NCI-H446 treated with DMSO at 0.1 percent for 48 hours (cell line): Measurements from ENCODE around the gene ZSWIM1.
"Not testable (repeated sequence)": the region's sequence is repeated elsewhere in the genome, so short reads cannot be mapped to it uniquely, and the experiment has no call there.

ENCODE experiments used
- DNase-seq: peaks from one replicate; lab custom pipeline; 2025; lab: John Stamatoyannopoulos, UW

Gene ZSWIM1

GRCh38 chr20:45857114-45857881 is 23.7 kb upstream of the ZSWIM1 start, which contains the start of the genes ACOT8 and ZSWIM3:
TSS of gene ACOT8 (minus strand) at chr20:45857392. CDS start at chr20:45857315, 77 bp downstream.
TSS of gene ZSWIM3 (plus strand) at chr20:45857614. CDS start at chr20:45857826, 212 bp downstream.
- peak; percentile 99 for DNase-seq

- peak; percentile 39 for DNase-seq
These were observed 23.2 kb upstream of the ZSWIM1 start for GRCh38 chr20:45857882-45858216.

GRCh38 chr20:45859916-45860315 is 21.1 kb upstream of the ZSWIM1 start:
- no peak for DNase-seq

GRCh38 chr20:45860560-45861220 is 20.3 kb upstream of the ZSWIM1 start:
- DNase-seq: no peak

GRCh38 chr20:45861221-45862075 is 19.6 kb upstream of the ZSWIM1 start:
- DNase-seq: no peak

GRCh38 chr20:45863543-45864470 is 17.2 kb upstream of the ZSWIM1 start:
- DNase-seq: no peak

- DNase-seq: no peak
These were observed 14.6 kb upstream of the ZSWIM1 start for GRCh38 chr20:45866454-45866853.

GRCh38 chr20:45867136-45867818 is 13.8 kb upstream of the ZSWIM1 start:
- DNase-seq: no peak

GRCh38 chr20:45867819-45868176 is 13.2 kb upstream of the ZSWIM1 start:
- no peak for DNase-seq

- DNase-seq: no peak
These were observed 8.4 kb upstream of the ZSWIM1 start for GRCh38 chr20:45872626-45873025.

- no peak for DNase-seq
These were observed 7.5 kb upstream of the ZSWIM1 start for GRCh38 chr20:45873409-45874103.

- not testable (repeated sequence) for DNase-seq
These were observed 6.9 kb upstream of the ZSWIM1 start for GRCh38 chr20:45874104-45874481.

GRCh38 chr20:45874576-45874975 is 6.5 kb upstream of the ZSWIM1 start:
- no peak for DNase-seq

- DNase-seq: no peak
These were observed 2.8 kb upstream of the ZSWIM1 start for GRCh38 chr20:45878076-45878761.

GRCh38 chr20:45882469-45883099 is 1.6 kb downstream of the ZSWIM1 start:
- DNase-seq: no peak

GRCh38 chr20:45883100-45883469 is 2.1 kb downstream of the ZSWIM1 start:
- DNase-seq: no peak

- DNase-seq: no peak
These were observed 5.7 kb downstream of the ZSWIM1 start for GRCh38 chr20:45886590-45887345.

GRCh38 chr20:45887346-45887715 is 6.3 kb downstream of the ZSWIM1 start, which contains the start of gene SPATA25:
TSS of gene SPATA25 (minus strand) at chr20:45887622. CDS start at chr20:45887590, 32 bp downstream.
- DNase-seq: no peak
